WTC11 (cell line): ENCODE results near the gene RNU2-1. TPM values are rescaled to one million over a fixed set of nuclear protein-coding genes. Genes with fewer than 3 reads are reported as not detected.

Source experiments
- ATAC-seq: fragments of 200-7000 bp; cut with Tn5 transposase; 2 replicates; pipeline ENCODE4 v1.10.0; 2021; ENCODE audit warnings: mild to moderate bottlenecking, moderate library complexity
- CTCF ChIA-PET: fragments of 300-600 bp; sonication (Branson Sonifier 250); formaldehyde crosslinking; loops from one replicate; lab custom pipeline; 2021; ENCODE audit warnings: antibody characterized with exemption; lab: Charles Lee
- POLR2A ChIA-PET: fragments of 350-600 bp; sonication (Branson Sonifier 250); formaldehyde crosslinking; loops from one replicate; lab custom pipeline; 2021; ENCODE audit warnings: antibody characterized with exemption; lab: Charles Lee
- DNase-seq: peaks from one replicate; pipeline ENCODE4 v3.0.0; 2021; ENCODE audit warnings: low spot score
- H3K27ac Mint-ChIP-seq: 2 replicates; pipeline ENCODE4 v1.8.0; 2021; ENCODE audit warnings: mixed read lengths
- H3K27me3 Mint-ChIP-seq: 2 replicates; pipeline ENCODE4 v1.8.0; 2021; ENCODE audit warnings: low read depth, mild to moderate bottlenecking, moderate library complexity, mixed read lengths
- H3K36me3 Mint-ChIP-seq: 2 replicates; pipeline ENCODE4 v1.8.0; 2021; ENCODE audit warnings: mixed read lengths
- H3K4me1 Mint-ChIP-seq: 2 replicates; pipeline ENCODE4 v1.8.0; 2022; ENCODE audit warnings: mixed read lengths
- H3K4me3 Mint-ChIP-seq: 2 replicates; pipeline ENCODE4 v1.8.0; 2021; ENCODE audit warnings: mild to moderate bottlenecking, moderate library complexity, mixed read lengths
- H3K9me3 Mint-ChIP-seq: 2 replicates; pipeline ENCODE4 v1.8.0; 2021; ENCODE audit warnings: mixed read lengths
- CDX4 ChIP-seq: fragments of 250-450 bp; sonication (Bioruptor Pico); IDR thresholded peaks from 2 replicates; pipeline ENCODE4 v1.9.0; 2021; ENCODE audit warnings: moderate library complexity, mild to moderate bottlenecking, inconsistent platforms, borderline replicate concordance
- CREB1 ChIP-seq: sonication (generic); formaldehyde crosslinking; IDR thresholded peaks from 2 replicates; pipeline ENCODE4 v1.8.0; 2023; ENCODE audit warnings: mild to moderate bottlenecking, missing genetic modification reagents
- CREM ChIP-seq: sonication (generic); formaldehyde crosslinking; IDR thresholded peaks from 2 replicates; pipeline ENCODE4 v1.8.1; 2022; ENCODE audit warnings: mild to moderate bottlenecking, missing genetic modification reagents, moderate library complexity
- E2F1 ChIP-seq: sonication (generic); formaldehyde crosslinking; IDR thresholded peaks from 2 replicates; pipeline ENCODE4 v1.8.0; 2022; ENCODE audit warnings: mild to moderate bottlenecking, missing genetic modification reagents
- HMGXB4 ChIP-seq: sonication (generic); formaldehyde crosslinking; IDR thresholded peaks from 2 replicates; pipeline ENCODE4 v1.8.1; 2023; ENCODE audit warnings: mild to moderate bottlenecking, moderate library complexity, missing genetic modification reagents
- KAT7 ChIP-seq: sonication (generic); formaldehyde crosslinking; IDR thresholded peaks from 2 replicates; pipeline ENCODE4 v1.8.1; 2023; ENCODE audit warnings: missing genetic modification reagents, mild to moderate bottlenecking, borderline replicate concordance
- MAX ChIP-seq: sonication (generic); formaldehyde crosslinking; IDR thresholded peaks from 2 replicates; pipeline ENCODE4 v1.8.0; 2022; ENCODE audit warnings: mild to moderate bottlenecking, missing genetic modification reagents
- PREB ChIP-seq: sonication (generic); formaldehyde crosslinking; IDR thresholded peaks from 2 replicates; pipeline ENCODE4 v1.8.1; 2022; ENCODE audit warnings: mild to moderate bottlenecking, missing genetic modification reagents, moderate library complexity, borderline replicate concordance
- RORB ChIP-seq: fragments of 250-450 bp; sonication (Bioruptor Pico); IDR thresholded peaks from 2 replicates; pipeline ENCODE4 v1.9.0; 2021; ENCODE audit warnings: mild to moderate bottlenecking
- TEAD1 ChIP-seq: sonication (generic); formaldehyde crosslinking; IDR thresholded peaks from 2 replicates; pipeline ENCODE4 v1.8.0; 2022; ENCODE audit warnings: mild to moderate bottlenecking, missing genetic modification reagents
- USF1 ChIP-seq: sonication (generic); formaldehyde crosslinking; IDR thresholded peaks from 2 replicates; pipeline ENCODE4 v1.8.0; 2022; ENCODE audit warnings: mild to moderate bottlenecking, missing genetic modification reagents
- ZMAT4 ChIP-seq: fragments of 250-450 bp; sonication (Bioruptor Pico); IDR thresholded peaks from 2 replicates; pipeline ENCODE4 v1.9.0; 2021; ENCODE audit warnings: mild to moderate bottlenecking
- ZNF281 ChIP-seq: sonication (generic); formaldehyde crosslinking; IDR thresholded peaks from 2 replicates; pipeline ENCODE4 v1.8.0; 2023; ENCODE audit warnings: mild to moderate bottlenecking, missing genetic modification reagents
- ZNF423 ChIP-seq: fragments of 250-450 bp; sonication (Bioruptor Pico); IDR thresholded peaks from 2 replicates; pipeline ENCODE4 v2.1.2; 2022; ENCODE audit warnings: mild to moderate bottlenecking, moderate library complexity
- ZNF532 ChIP-seq: fragments of 250-450 bp; sonication (Bioruptor Pico); IDR thresholded peaks from 2 replicates; pipeline ENCODE4 v1.9.0; 2021; ENCODE audit warnings: mild to moderate bottlenecking, borderline replicate concordance
- total RNA-seq: library from RNA; stranded (reverse); gene quantifications from 3 replicates; pipeline ENCODE4 v1.2.3, GENCODE V29; 2021

The RNU2-1 gene
- total RNA-seq, 1 experiment from 2014 or later: 6,122 TPM

GRCh38 chr17:43224146-43224705, 9.6 kb downstream of the RNU2-1 start (continued):
- no peak for TF ChIP-seq ZNF532 (CRISPR knock-in tag)
- TF ChIP-seq ZNF423: no peak
- TF ChIP-seq PREB (CRISPR knock-in tag): no peak
- no peak for TF ChIP-seq E2F1
- TF ChIP-seq ZMAT4 (CRISPR knock-in tag): no peak
- no peak for TF ChIP-seq MAX (CRISPR knock-in tag)
- TF ChIP-seq CREB1 (CRISPR knock-in tag): no peak
- no peak for TF ChIP-seq RORB (CRISPR knock-in tag)

GRCh38 chr17:43220511-43221125, 13.2 kb downstream of the RNU2-1 start:
- no peak for DNase-seq
- H3K27me3 Mint-ChIP-seq: no peaks in the 10 kb centered on the region
- ChIA-PET POLR2A (interaction anchor here (0.7 kb wide), 1 partner anchor 303 kb away, joined by 3 read pairs; no protein-coding TSS in a partner anchor), CTCF (interaction anchor here (1.0 to 1.1 kb wide), 2 partner anchors 9 to 199 kb away, joined by 3 to 6 read pairs; partner anchors contain the start of genes TMEM106A and VAT1)
- H3K9me3 Mint-ChIP-seq: no peaks in the 10 kb centered on the region
- TF ChIP-seq USF1 (CRISPR knock-in tag): no peak
- no peak for TF ChIP-seq HMGXB4 (CRISPR knock-in tag)
- TF ChIP-seq KAT7 (CRISPR knock-in tag): no peak
- no peak for TF ChIP-seq TEAD1 (CRISPR knock-in tag)
- no peak for TF ChIP-seq ZNF281 (CRISPR knock-in tag)
- TF ChIP-seq CREM (CRISPR knock-in tag): no peak
- no peak for TF ChIP-seq MAX (CRISPR knock-in tag)
- TF ChIP-seq CDX4 (CRISPR knock-in tag): no peak
- H3K27ac Mint-ChIP-seq: no peak overlapping the region
- no peaks in the 10 kb centered on the region for H3K4me1 Mint-ChIP-seq
- no peak overlapping the region for H3K4me3 Mint-ChIP-seq
- ATAC-seq: no peak
- H3K36me3 Mint-ChIP-seq: no peaks in the 10 kb centered on the region
